ENCODE data around the gene CDC37. TPM values are rescaled to one million over a fixed set of nuclear protein-coding genes. Genes with fewer than 3 reads are reported as not detected.

The CDC37 gene
- 142 and 211 TPM in 2 replicates for total RNA-seq (ENCODE audit: low replicate concordance)

- Histone ChIP-seq H3K27ac (no peak within 1 kb of the TSS), H3K27me3 (peaks cover 36% of the 10 kb centered on the region), H2AFZ (replicated peaks) (peak within 1 kb of the TSS; percentile 98), H3F3A (ENCODE audit: low read depth) (peaks cover 23% of the 10 kb centered on the region), H3K9me3 (ENCODE audit: low read depth) (no peaks in the 10 kb centered on the region), H3K79me2 (ENCODE audit: low read depth) (peaks cover 50% of the 10 kb centered on the region), H3K4me3 (peak within 1 kb of the TSS; percentile 97), H4K20me1 (ENCODE audit: low read depth) (peaks cover 35% of the 10 kb centered on the region), H3K4me2 (peak within 1 kb of the TSS; percentile 92), H3K4me1 (peaks cover 5% of the 10 kb centered on the region), H3K9ac (peak within 1 kb of the TSS; percentile 76), H3K36me3 (no peaks in the 10 kb centered on the region)
- H3K4me1 Mint-ChIP-seq: peaks cover 25% of the 10 kb centered on the region
- peak within 1 kb of the TSS; percentile 93 for H3K27ac Mint-ChIP-seq
- DNase-seq (ENCODE audit: low spot score): peak; percentile 99
- H3K36me3 Mint-ChIP-seq: no peaks in the 10 kb centered on the region
- TF ChIP-seq, protein P1, sequence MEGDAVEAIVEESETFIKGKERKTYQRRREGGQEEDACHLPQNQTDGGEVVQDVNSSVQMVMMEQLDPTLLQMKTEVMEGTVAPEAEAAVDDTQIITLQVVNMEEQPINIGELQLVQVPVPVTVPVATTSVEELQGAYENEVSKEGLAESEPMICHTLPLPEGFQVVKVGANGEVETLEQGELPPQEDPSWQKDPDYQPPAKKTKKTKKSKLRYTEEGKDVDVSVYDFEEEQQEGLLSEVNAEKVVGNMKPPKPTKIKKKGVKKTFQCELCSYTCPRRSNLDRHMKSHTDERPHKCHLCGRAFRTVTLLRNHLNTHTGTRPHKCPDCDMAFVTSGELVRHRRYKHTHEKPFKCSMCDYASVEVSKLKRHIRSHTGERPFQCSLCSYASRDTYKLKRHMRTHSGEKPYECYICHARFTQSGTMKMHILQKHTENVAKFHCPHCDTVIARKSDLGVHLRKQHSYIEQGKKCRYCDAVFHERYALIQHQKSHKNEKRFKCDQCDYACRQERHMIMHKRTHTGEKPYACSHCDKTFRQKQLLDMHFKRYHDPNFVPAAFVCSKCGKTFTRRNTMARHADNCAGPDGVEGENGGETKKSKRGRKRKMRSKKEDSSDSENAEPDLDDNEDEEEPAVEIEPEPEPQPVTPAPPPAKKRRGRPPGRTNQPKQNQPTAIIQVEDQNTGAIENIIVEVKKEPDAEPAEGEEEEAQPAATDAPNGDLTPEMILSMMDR (IDR thresholded peaks at IDR 0.05): no peak
- TF ChIP-seq EZH2phosphoT487 (IDR thresholded peaks at IDR 0.05) (no peak), EZH2 (IDR thresholded peaks at IDR 0.05) (no peak)
- peak within 1 kb of the TSS; percentile 93 for H3K4me3 Mint-ChIP-seq
- H3K9me3 Mint-ChIP-seq: no peaks in the 10 kb centered on the region
- peaks cover 16% of the 10 kb centered on the region for H3K27me3 Mint-ChIP-seq (ENCODE audit: insufficient read depth, low read depth)
Measured at GRCh38 chr19:10403137-10404021, at the start of gene CDC37. CDC37 (minus strand) TSS chr19:10403542; CDS start chr19:10403479, 63 bp downstream.

GRCh38 chr19:10450853-10451609 is 47.7 kb upstream of the CDC37 start:
- no peak overlapping the region for H3K27ac ChIP-seq
- peak; percentile 51 for DNase-seq (ENCODE audit: low spot score)
- H2AFZ ChIP-seq (replicated peaks): no peak overlapping the region
- no peaks in the 10 kb centered on the region for H3K9me3 ChIP-seq (ENCODE audit: low read depth)
- H3F3A ChIP-seq (ENCODE audit: low read depth): no peaks in the 10 kb centered on the region
- no peak overlapping the region for H3K4me2 ChIP-seq
- Mint-ChIP-seq H3K27me3 (ENCODE audit: insufficient read depth, low read depth) (peaks cover 5% of the 10 kb centered on the region), H3K9me3 (no peaks in the 10 kb centered on the region), H3K4me1 (peaks cover 26% of the 10 kb centered on the region), H3K27ac (no peak overlapping the region), H3K36me3 (peaks cover 2% of the 10 kb centered on the region), H3K4me3 (peak overlapping the region; percentile 6)
- H3K4me1 ChIP-seq: peaks cover 19% of the 10 kb centered on the region
- no peaks in the 10 kb centered on the region for H3K79me2 ChIP-seq (ENCODE audit: low read depth)
- H3K9ac ChIP-seq: no peak overlapping the region
- TF ChIP-seq EZH2phosphoT487 (IDR thresholded peaks at IDR 0.05) (no peak), EZH2 (IDR thresholded peaks at IDR 0.05) (no peak)
- TF ChIP-seq, protein P1 (IDR thresholded peaks at IDR 0.05): no peak
- no peak overlapping the region for H3K4me3 ChIP-seq
- no peaks in the 10 kb centered on the region for H3K27me3 ChIP-seq
- no peaks in the 10 kb centered on the region for H4K20me1 ChIP-seq (ENCODE audit: low read depth)
- H3K36me3 ChIP-seq: no peaks in the 10 kb centered on the region

- Mint-ChIP-seq H3K4me1 (peaks cover 26% of the 10 kb centered on the region), H3K36me3 (no peaks in the 10 kb centered on the region), H3K27me3 (ENCODE audit: insufficient read depth, low read depth) (peaks cover 5% of the 10 kb centered on the region), H3K9me3 (no peaks in the 10 kb centered on the region), H3K4me3 (peak overlapping the region; percentile 70), H3K27ac (no peak overlapping the region)
- H4K20me1 ChIP-seq (ENCODE audit: low read depth): no peaks in the 10 kb centered on the region
- no peaks in the 10 kb centered on the region for H3K9me3 ChIP-seq (ENCODE audit: low read depth)
- H3K36me3 ChIP-seq: no peaks in the 10 kb centered on the region
- H3F3A ChIP-seq (ENCODE audit: low read depth): no peaks in the 10 kb centered on the region
- H3K27ac ChIP-seq: no peak overlapping the region
- no peak overlapping the region for H2AFZ ChIP-seq (replicated peaks)
- peaks cover 19% of the 10 kb centered on the region for H3K4me1 ChIP-seq
- TF ChIP-seq, protein P1 (IDR thresholded peaks at IDR 0.05): no peak
- no peak for TF ChIP-seq EZH2phosphoT487 (IDR thresholded peaks at IDR 0.05)
- H3K79me2 ChIP-seq (ENCODE audit: low read depth): no peaks in the 10 kb centered on the region
- H3K4me2 ChIP-seq: no peak overlapping the region
- no peak overlapping the region for H3K9ac ChIP-seq
- H3K4me3 ChIP-seq: no peak overlapping the region
- no peak for DNase-seq (ENCODE audit: low spot score)
- H3K27me3 ChIP-seq: no peaks in the 10 kb centered on the region
Measured at GRCh38 chr19:10450191-10450852, 47.0 kb upstream of the CDC37 start.

Measured in neural progenitor cell (in vitro differentiated cells).